Fibroblast of the aortic adventitia (primary cell): Measurements from ENCODE around the gene TMBIM6. TPM values are rescaled to one million over a fixed set of nuclear protein-coding genes. Genes with fewer than 3 reads are reported as not detected.

ENCODE experiments used
- DNase-seq: peaks from one replicate; pipeline ENCODE4 v3.0.0-alpha.2; 2010; ENCODE audit warnings: low read depth
- H3K4me3 ChIP-seq: 2 replicates; pipeline ENCODE4 v1.5.1; 2011; ENCODE audit warnings: low read depth, mild to moderate bottlenecking, control low read depth, low read length, moderate library complexity
- small RNA-seq: library from RNA; depleted of rRNA; stranded (forward); fragments of <200 nt; gene quantifications from one replicate; pipeline ENCODE3, GENCODE V24; 2012
- total RNA-seq: library from RNA; depleted of rRNA; stranded (reverse); fragments of >200 nt; gene quantifications from 2 replicates; pipeline ENCODE4 v1.2.3, GENCODE V29; 2012; ENCODE audit warnings: low replicate concordance
- TF ChIP-seq, protein P1 (sequence below): IDR thresholded peaks from 2 replicates; pipeline ENCODE4 v1.5.1; 2011; ENCODE audit warnings: mild to moderate bottlenecking, low read length, control low read depth, inconsistent platforms; ENCODE audit not compliant: insufficient read depth

TMBIM6 gene
- total RNA-seq, 1 donor = 564 TPM

DNA sequence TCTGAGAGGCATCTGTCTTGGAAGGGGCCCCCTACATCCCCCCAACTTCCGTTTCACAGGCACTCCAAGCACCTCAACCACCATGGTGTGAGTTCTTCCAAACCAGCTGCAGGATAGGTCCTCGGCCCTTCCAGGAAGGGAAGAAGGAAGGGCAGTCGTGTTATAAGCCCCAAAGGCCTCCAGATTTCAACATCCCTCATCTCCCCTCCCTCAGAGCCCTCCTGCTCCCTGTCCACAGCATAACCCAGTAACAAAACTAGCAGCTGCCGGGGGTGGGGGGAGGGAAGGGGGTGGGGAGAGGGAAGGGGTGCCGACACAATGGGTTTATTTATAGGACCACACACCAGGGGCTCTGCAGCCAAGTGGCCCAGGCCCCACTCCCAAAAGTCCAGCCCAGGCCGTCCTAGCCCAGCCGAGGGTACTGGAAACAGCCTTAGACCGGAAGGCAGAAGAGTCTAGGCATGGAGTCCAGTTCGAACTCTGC, 68.6 kb downstream of the TMBIM6 start:
- TF ChIP-seq, protein P1, sequence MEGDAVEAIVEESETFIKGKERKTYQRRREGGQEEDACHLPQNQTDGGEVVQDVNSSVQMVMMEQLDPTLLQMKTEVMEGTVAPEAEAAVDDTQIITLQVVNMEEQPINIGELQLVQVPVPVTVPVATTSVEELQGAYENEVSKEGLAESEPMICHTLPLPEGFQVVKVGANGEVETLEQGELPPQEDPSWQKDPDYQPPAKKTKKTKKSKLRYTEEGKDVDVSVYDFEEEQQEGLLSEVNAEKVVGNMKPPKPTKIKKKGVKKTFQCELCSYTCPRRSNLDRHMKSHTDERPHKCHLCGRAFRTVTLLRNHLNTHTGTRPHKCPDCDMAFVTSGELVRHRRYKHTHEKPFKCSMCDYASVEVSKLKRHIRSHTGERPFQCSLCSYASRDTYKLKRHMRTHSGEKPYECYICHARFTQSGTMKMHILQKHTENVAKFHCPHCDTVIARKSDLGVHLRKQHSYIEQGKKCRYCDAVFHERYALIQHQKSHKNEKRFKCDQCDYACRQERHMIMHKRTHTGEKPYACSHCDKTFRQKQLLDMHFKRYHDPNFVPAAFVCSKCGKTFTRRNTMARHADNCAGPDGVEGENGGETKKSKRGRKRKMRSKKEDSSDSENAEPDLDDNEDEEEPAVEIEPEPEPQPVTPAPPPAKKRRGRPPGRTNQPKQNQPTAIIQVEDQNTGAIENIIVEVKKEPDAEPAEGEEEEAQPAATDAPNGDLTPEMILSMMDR = no peak
- DNase-seq = no peak
- no peak overlapping the region for H3K4me3 ChIP-seq

DNA sequence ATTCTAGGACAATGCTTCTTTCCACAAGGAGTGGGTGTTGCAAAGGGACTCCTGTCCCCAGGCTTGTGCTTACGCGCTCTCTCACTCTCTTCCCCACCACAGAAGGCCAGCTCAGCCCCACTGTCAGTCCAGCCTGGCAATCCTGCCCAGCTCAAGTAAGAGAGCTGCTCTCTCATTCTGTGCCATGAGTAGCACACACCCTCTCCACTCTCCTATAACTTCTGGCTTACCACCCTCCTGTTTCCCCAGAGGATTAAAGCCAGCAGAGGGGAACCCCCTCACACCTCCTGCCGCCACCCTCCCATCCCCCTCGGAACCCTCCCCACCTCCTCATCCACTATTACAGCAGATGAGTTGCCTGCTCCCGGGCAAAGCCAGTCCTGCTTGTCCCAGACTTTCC, 69.8 kb downstream of the TMBIM6 start:
- TF ChIP-seq, protein P1 = no peak
- DNase-seq = no peak
- no peak overlapping the region for H3K4me3 ChIP-seq

DNA sequence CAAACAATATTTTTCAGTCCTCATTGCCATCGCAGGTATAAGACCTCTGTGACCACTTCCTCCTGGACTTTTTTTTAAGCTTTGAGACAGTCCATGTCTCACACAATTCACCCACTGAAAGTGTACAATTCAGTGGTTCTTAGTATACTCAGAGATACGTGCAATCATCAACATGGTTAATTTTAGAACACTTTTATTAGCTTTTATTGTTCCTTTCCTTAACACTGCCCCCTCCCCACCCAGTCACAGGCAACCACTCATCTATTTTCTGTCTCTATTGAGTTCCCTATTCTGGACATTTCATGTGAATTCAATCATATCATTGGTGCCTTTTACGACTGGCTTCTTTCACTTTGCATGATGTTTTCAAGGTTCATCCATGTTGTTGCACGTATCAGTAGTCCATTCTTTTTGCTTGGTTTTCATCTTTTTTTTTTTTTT, 70.6 kb downstream of the TMBIM6 start:
- TF ChIP-seq, protein P1 = no peak
- DNase-seq = no peak
- H3K4me3 ChIP-seq = no peak overlapping the region

DNA sequence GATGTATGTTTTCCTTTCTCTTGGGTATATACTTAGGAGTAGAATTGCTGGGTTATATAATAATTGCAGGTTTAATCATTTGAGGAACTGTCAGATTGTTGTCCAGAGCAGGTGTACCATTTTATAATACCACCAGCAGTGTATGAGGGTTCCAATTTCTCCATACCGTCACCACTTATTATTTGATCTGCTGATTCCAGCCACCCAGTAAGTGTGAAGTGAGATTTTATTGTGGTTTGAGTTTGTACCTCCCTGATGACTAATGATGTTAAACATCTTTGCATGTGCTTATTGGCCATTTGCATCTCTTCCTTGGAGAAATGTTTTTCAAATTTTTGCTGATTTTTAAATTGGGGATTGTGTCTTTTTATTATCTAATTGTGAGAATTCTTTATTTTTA, 71.8 kb downstream of the TMBIM6 start:
- DNase-seq = no peak
- H3K4me3 ChIP-seq = no peak overlapping the region
- TF ChIP-seq, protein P1 = no peak

Small RNA genes lying within 50 kb of the gene (small RNA-seq; reads per million reads assigned to genes)
- gene AC020612.2 (not detected), gene LSM6P2 (not detected)

Other genes starting within 250 kb of the TMBIM6 start
- gene KCNH3, start 202.5 kb upstream of the TMBIM6 start, total RNA-seq = 0.08 and 0.18 TPM in 2 replicates
- gene MCRS1, start 173.4 kb upstream of the TMBIM6 start, total RNA-seq = 45.5 and 48.7 TPM in 2 replicates
- gene FAM186B, start 135.9 kb upstream of the TMBIM6 start, total RNA-seq = 0.45 and 2.7 TPM in 2 replicates
- gene PRPF40B, start 118.0 kb upstream of the TMBIM6 start, total RNA-seq = 10.5 and 16.8 TPM in 2 replicates
- gene FMNL3, start 34.2 kb upstream of the TMBIM6 start, total RNA-seq = 12.0 and 20.8 TPM in 2 replicates
- 21.6 and 27.9 TPM in 2 replicates for gene NCKAP5L, start 86.9 kb downstream of the TMBIM6 start, total RNA-seq
- 0.82 and 4.5 TPM in 2 replicates for gene BCDIN3D, start 101.5 kb downstream of the TMBIM6 start, total RNA-seq
- 12.9 and 13.8 TPM in 2 replicates for gene FAIM2, start 162.3 kb downstream of the TMBIM6 start, total RNA-seq
- gene AQP2, start 209.2 kb downstream of the TMBIM6 start, total RNA-seq = not detected in 2 replicates
- 0.72 and 2.4 TPM in 2 replicates for gene AQP5, start 220.3 kb downstream of the TMBIM6 start, total RNA-seq
- 0.09 TPM in 1 of 2 replicates, not detected in the other for gene AQP6, start 231.4 kb downstream of the TMBIM6 start, total RNA-seq